Spinal cord (tissue), 10 donors: ENCODE data around the gene QSOX1. TPM values are rescaled to one million over a fixed set of nuclear protein-coding genes. Genes with fewer than 3 reads are reported as not detected.
"Not testable (repeated sequence)": the region's sequence is repeated elsewhere in the genome, so short reads cannot be mapped to it uniquely, and the experiment has no call there.

ENCODE experiments used
- DNase-seq, 6 donors: peaks; one replicate each; pipeline versions ENCODE4 v3.0.0 to v3.0.0-alpha.2; 2013 to 2015; ENCODE audit warnings: low spot score in 6 of 6, low read depth in 4 of 6
- H3K27ac ChIP-seq: one replicate; pipeline ENCODE4 v1.5.1; 2013; ENCODE audit warnings: low read depth, low read length, control low read depth
- H3K27me3 ChIP-seq: one replicate; pipeline ENCODE4 v1.6.1; 2013; ENCODE audit warnings: low read length; ENCODE audit not compliant: control insufficient read depth, insufficient read depth
- H3K36me3 ChIP-seq: one replicate; pipeline ENCODE4 v1.6.1; 2013; ENCODE audit warnings: low read length; ENCODE audit not compliant: control insufficient read depth, insufficient read depth
- H3K4me1 ChIP-seq: one replicate; pipeline ENCODE4 v1.6.1; 2013; ENCODE audit warnings: low read length; ENCODE audit not compliant: control insufficient read depth, insufficient read depth
- H3K4me3 ChIP-seq: one replicate; pipeline ENCODE4 v1.5.1; 2013; ENCODE audit warnings: low read depth, low read length, control low read depth
- H3K9me3 ChIP-seq: one replicate; pipeline ENCODE4 v1.6.1; 2013; ENCODE audit warnings: low read length; ENCODE audit not compliant: control insufficient read depth, insufficient read depth
- WGBS: methylation state at CpG from one replicate; pipeline ENCODE4 v1.1.5; 2013; ENCODE audit warnings: missing lambda C conversion rate; ENCODE audit not compliant: insufficient coverage; 5-methylcytosine and 5-hydroxymethylcytosine counted together
- polyA plus RNA-seq, 2 donors: library from polyadenylated mRNA; unstranded; fragments of 120-200 nt; gene quantifications; one replicate each; pipeline ENCODE4 v1.2.1, GENCODE V29; 2013; ENCODE audit not compliant: insufficient read length in 2 of 2
- total RNA-seq, 2 donors: library from RNA; depleted of rRNA in 1 of 2; stranded (reverse); fragments of 120-200 nt in 1 of 2; fragments of >200 nt in 1 of 2; gene quantifications; one replicate each; pipeline versions ENCODE4 v1.2.3 to v1.2.4, GENCODE V29; 2013 to 2014
- donor health status: healthy.

Gene QSOX1
- total and polyA plus RNA-seq, 4 donors: 25.0 to 46.5 (median 32.7) TPM

- not testable (repeated sequence) for H3K27me3 ChIP-seq, DNase-seq, H3K4me1 ChIP-seq, H3K9me3 ChIP-seq, H3K27ac ChIP-seq, H3K4me3 ChIP-seq
- peaks cover 22% of the 10 kb centered on the region for H3K36me3 ChIP-seq
- WGBS: 100% methylated on average over 2 of the region's 5 CpGs
Measured at GRCh38 chr1:180202588-180202987, 47.9 kb downstream of the QSOX1 start.

- 87% methylated on average over 5 of the region's 6 CpGs for WGBS
- Histone ChIP-seq H3K9me3 (no peaks in the 10 kb centered on the region), H3K36me3 (peaks cover 7% of the 10 kb centered on the region), H3K4me1 (no peaks in the 10 kb centered on the region), H3K27me3 (peaks cover 15% of the 10 kb centered on the region), H3K4me3 (no peak overlapping the region), H3K27ac (no peak overlapping the region)
- DNase-seq: no peak
Measured at GRCh38 chr1:180204231-180204630, 49.6 kb downstream of the QSOX1 start.

- DNase-seq: no peak
- H3K27ac ChIP-seq: no peak overlapping the region
- no peaks in the 10 kb centered on the region for H3K9me3 ChIP-seq
- H3K4me3 ChIP-seq: no peak overlapping the region
- no peaks in the 10 kb centered on the region for H3K36me3 ChIP-seq
- peaks cover 18% of the 10 kb centered on the region for H3K27me3 ChIP-seq
- 92% methylated on average over 2 of the region's 3 CpGs for WGBS
- peaks cover 9% of the 10 kb centered on the region for H3K4me1 ChIP-seq
Measured at GRCh38 chr1:180206581-180206980, 51.9 kb downstream of the QSOX1 start.

- no peak overlapping the region for H3K27ac ChIP-seq
- DNase-seq: no peak
- no peaks in the 10 kb centered on the region for H3K36me3 ChIP-seq
- H3K4me1 ChIP-seq: peaks cover 10% of the 10 kb centered on the region
- H3K4me3 ChIP-seq: no peak overlapping the region
- peaks cover 26% of the 10 kb centered on the region for H3K27me3 ChIP-seq
- 85% methylated on average over 4 of the region's 4 CpGs for WGBS
- H3K9me3 ChIP-seq: no peaks in the 10 kb centered on the region
Measured at GRCh38 chr1:180208264-180208663, 53.6 kb downstream of the QSOX1 start.

GRCh38 chr1:180210008-180210620 is 55.4 kb downstream of the QSOX1 start:
- H3K4me1 ChIP-seq: peaks cover 16% of the 10 kb centered on the region
- DNase-seq: peak in 2 of 6 donors; percentile 54 to 71
- H3K27ac ChIP-seq: no peak overlapping the region
- WGBS: 40% methylated on average over 3 of the region's 4 CpGs
- H3K36me3 ChIP-seq: no peaks in the 10 kb centered on the region
- no peaks in the 10 kb centered on the region for H3K9me3 ChIP-seq
- no peak overlapping the region for H3K4me3 ChIP-seq
- peaks cover 31% of the 10 kb centered on the region for H3K27me3 ChIP-seq

- Histone ChIP-seq H3K4me1 (peaks cover 16% of the 10 kb centered on the region), H3K27me3 (peaks cover 34% of the 10 kb centered on the region), H3K4me3 (no peak overlapping the region), H3K36me3 (no peaks in the 10 kb centered on the region), H3K9me3 (no peaks in the 10 kb centered on the region), H3K27ac (no peak overlapping the region)
- 87% methylated on average over 12 of the region's 12 CpGs for WGBS
- DNase-seq: no peak
Measured at GRCh38 chr1:180211156-180211859, 56.6 kb downstream of the QSOX1 start.

GRCh38 chr1:180211860-180212229 is 57.2 kb downstream of the QSOX1 start:
- Histone ChIP-seq H3K4me3 (no peak overlapping the region), H3K27me3 (peaks cover 32% of the 10 kb centered on the region), H3K4me1 (peaks cover 19% of the 10 kb centered on the region), H3K27ac (no peak overlapping the region), H3K36me3 (no peaks in the 10 kb centered on the region), H3K9me3 (no peaks in the 10 kb centered on the region)
- 80% methylated on average over 5 of the region's 8 CpGs for WGBS
- DNase-seq: no peak

GRCh38 chr1:180213401-180214170 is 58.9 kb downstream of the QSOX1 start:
- H3K27ac ChIP-seq: no peak overlapping the region
- no peaks in the 10 kb centered on the region for H3K9me3 ChIP-seq
- WGBS: 73% methylated on average over 9 of the region's 15 CpGs
- peaks cover 23% of the 10 kb centered on the region for H3K4me1 ChIP-seq
- peaks cover 30% of the 10 kb centered on the region for H3K27me3 ChIP-seq
- H3K4me3 ChIP-seq: no peak overlapping the region
- H3K36me3 ChIP-seq: no peaks in the 10 kb centered on the region
- DNase-seq: peak in 2 of 6 donors; percentile 29 to 51

- H3K4me3 ChIP-seq: no peak overlapping the region
- DNase-seq: no peak
- 81% methylated on average over 15 of the region's 22 CpGs for WGBS
- H3K27ac ChIP-seq: no peak overlapping the region
- H3K36me3 ChIP-seq: no peaks in the 10 kb centered on the region
- no peaks in the 10 kb centered on the region for H3K9me3 ChIP-seq
- H3K4me1 ChIP-seq: peaks cover 14% of the 10 kb centered on the region
- peaks cover 47% of the 10 kb centered on the region for H3K27me3 ChIP-seq
Measured at GRCh38 chr1:180215856-180216625, 61.4 kb downstream of the QSOX1 start.
